Eye (tissue), 1 donor: ENCODE measurements around the gene UNC5A.
A peak's percentile ranks its signal among the peaks of the same experiment; 100 is the strongest.

Experiments used
- DNase-seq: peaks from one replicate; pipeline ENCODE4 v3.0.0-alpha.2; 2015

The UNC5A gene

DNA sequence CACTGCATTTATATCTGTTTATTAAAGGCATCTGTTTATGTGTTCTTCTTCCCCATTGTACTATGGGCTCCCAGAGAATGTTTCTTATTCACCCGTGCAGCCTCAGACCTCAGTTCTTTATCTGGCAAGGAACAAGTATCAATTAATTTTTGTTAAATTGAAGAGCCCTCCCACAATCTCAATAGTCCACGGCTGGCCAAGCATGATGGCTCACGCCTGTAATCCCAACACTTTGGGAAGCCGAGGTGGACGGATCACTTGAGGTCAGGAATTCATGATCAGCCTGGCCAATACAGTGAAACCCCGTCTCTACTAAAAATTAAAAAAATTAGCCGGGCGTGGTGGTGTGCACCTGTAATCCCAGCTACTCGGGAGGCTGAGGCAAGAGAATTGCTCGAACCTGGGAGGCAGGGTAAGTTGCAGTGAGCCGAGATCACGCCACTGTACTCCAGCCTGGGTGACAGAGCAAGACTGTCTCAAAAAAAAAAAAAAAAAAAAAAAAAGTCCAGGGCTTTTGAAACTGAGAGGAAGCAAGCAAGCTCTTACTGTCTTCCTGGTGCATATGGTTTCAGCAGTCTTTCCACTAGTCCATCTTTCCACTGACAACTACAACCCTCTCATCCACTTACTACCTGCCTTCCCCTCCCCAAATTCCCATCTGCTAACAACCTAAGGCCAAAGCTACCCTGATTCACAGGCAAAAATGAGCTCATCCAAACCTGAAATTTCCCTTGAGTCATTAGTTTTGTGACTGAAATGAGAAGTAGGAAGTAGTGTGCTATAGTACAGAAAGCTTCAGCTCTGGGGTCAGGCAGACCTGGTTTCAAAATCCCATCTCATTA, 91.1 kb downstream of the UNC5A start:
- no peak for DNase-seq

- DNase-seq, result no peak
Observed at GRCh38 chr5:176902102-176902814, 91.9 kb downstream of the UNC5A start.

- no peak for DNase-seq
Observed at GRCh38 chr5:176902911-176903664, 92.7 kb downstream of the UNC5A start.

DNA sequence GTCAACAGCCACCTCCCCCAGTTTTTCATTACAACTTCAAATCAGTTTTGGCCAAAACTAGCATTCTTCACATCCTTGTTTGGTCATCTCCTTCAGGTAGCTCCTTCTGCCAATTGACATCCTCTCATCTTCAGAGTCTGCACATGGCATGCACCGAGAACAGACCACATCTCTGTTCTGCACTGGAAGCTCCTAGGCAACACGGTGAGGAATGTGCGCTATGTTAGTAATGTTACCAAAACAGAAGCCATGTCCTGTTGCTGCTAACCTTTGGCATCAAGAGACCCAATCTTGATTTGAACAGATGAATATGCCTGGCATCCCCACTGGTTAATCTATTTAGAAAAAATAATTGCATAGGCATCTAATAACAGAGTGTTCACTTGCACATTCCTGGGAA, 93.9 kb downstream of the UNC5A start:
- DNase-seq, result no peak

- DNase-seq, result no peak
Observed at GRCh38 chr5:176906126-176906525, 95.8 kb downstream of the UNC5A start.

DNA sequence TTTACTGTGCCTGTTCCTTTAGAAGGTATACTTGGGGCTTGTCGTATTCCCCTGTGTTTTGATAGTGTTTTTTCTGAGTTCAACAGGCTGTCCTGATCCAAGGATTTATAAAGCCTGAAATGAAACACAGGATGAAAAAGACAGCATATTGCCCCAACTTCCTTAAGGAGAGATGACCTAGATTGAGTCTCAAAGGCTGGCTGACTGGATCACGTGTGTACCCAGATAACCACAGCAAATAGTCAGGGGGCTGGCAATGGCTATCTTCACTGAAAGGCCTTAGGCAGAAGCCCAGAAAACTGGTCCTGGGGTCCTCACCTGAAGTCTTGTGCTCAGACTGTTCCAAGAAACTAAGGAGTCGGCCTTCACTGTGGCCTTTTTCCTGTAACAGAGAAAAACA, 96.4 kb downstream of the UNC5A start:
- DNase-seq, result no peak

DNA sequence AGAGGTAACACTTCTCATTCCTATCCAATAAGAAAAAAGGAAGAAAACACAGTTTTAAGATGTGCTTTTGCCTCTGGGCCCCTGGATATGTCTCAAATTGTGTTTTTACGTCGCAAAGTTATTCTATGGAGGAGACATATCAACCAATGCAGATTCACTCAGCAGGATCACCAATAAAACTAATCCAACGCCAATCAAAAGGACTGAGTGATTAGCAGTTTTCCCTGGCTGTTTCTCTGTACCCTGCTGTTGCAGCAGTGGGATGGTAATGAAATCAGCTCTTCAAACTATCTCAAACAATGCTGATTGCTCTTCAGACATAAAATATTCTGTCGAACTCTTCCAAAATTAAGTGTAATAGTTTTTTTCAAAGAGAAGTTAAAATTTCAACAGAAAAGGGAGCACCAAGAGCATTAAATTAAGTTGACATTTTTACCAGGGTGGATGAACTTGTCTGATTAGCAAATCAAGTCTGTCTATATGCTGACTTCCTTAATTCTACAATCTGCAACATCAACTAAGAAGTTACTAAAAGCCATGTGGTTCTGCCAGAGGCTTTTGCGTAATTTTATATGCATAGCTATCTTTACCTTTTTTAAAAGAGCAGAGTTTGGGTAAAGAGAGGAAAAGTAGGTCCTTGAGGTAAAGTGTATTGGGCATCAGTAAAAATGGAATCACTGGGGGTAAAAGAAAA, 98.5 kb downstream of the UNC5A start:
- no peak for DNase-seq

DNA sequence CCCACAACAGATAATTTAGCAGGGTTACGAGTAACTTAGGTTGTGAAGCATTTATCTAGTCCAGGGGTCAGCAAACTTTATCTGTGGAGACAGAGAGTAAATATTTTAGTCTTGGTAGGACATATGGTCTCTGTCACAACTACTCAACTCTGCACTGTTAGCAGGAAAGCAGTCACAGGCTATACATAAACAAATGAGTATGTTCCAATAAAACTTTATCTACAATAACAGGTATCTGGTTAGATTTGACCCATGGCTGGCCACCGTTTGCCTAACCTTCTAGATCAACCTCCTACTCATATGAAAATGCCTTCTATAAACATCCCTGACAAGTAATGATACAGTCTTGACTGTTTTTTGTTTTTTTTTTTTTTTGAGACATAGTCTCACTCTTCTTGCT, 101.8 kb downstream of the UNC5A start:
- DNase-seq, result no peak

DNA sequence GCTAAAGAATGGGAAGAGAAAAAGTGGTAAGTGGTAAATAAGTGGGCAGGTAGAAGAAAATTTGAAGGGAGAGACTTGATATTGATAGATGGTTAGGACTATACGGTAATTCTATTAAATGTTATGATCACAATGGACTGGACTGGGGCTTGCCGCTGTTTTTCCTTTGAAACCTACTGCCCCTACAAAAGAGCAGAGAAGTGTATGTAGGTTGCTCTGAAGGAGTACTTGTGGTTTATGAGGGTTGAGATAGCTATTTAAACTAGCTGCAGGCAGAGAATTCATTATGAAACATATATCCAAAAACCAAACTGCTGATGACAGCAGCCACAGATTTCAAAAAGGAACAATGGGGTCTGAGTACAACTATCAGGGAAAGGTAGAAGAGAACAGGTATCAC, 105.5 kb downstream of the UNC5A start:
- DNase-seq, result no peak

DNA sequence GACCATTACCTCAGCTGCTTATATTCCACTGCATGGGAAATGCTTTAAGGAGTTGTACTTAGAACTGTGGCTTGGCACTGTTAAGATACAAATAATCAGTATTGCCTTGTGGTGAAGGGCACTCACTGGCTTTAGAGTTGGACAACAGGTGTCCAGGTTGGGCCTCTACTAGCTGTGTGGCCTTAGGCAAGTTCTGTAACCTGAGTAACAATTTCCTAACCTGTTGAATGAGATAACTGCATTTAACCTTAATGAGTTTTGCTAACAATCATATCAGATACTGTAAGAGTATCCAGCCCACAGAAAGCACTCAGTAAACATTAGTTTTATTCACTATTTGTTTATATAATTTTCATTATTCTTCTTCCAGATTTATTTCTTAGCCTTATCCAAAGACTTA, 106.0 kb downstream of the UNC5A start:
- DNase-seq, result no peak

DNA sequence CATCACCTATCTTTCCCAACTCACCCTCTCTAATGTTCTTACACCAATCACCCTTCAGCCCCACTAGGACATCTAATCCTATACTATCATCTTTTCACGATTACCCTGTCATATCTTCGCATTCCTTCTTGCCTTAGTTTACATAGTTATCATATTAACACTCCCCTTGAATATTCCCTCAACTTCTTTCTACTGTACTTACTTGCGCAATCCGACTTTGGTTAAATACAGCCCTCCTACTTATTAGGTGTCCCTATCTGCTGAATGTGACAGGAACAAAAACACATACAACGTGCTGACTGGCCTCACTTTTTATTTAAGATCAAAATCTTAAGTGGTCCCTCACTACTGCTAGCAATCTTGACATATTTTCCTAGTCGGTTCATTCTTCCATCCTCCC, 108.3 kb downstream of the UNC5A start:
- DNase-seq, result no peak

DNA sequence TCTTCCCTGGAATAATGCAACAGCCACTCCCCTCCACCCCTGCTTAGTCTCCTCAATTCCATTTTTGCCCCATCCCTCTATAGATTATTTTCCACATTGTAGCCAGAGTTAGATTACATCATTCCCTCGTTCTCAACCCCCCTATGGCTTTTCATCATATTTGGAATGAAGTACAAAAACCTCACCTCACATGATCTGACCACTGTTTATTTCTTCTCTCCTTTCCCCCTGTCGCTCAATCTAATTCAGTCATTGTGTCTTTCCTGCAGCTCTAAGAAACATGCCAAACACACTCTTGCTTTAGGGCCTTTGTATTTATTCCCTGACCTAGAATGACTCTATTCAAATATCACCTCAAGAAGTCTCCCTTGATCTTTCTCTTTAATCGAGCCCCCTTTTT, 111.4 kb downstream of the UNC5A start:
- DNase-seq, result peak; percentile 78

GRCh38 chr5:176922817-176923216, 112.5 kb downstream of the UNC5A start:
- no peak for DNase-seq

GRCh38 chr5:176927562-176927961, 117.2 kb downstream of the UNC5A start:
- no peak for DNase-seq

DNA sequence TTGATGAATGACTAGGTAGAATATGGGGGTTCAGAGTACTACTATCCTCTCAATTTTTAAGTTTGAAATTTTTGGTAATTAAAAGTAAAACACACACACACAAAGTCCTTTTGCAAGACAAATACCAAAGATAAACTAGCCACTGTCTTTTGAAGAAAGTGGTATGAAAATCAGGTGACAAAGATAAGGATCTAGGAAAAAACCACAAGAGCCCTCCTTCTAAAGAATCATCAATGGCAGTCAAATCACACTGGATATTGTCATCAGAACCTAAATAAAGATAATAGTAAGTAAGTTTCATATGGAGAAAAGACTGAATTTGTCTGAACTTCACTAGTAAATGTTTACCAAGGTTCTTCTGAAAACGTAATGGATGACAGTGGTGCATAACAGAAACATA, 119.3 kb downstream of the UNC5A start:
- DNase-seq, result no peak
